Activated T-helper 1 cell treated with anti-CD3 and anti-CD28 coated beads, Interleukin-12 subunit alpha, Interleukin-12 subunit beta, Interleukin-2, Interleukin-4 antibody, amounts not matched to agents 30 ng/mL and 10 ng/mL and 1 ng/mL, durations not matched to agents 14 hours and 24 hours and 36 hours (primary cell): Measurements from ENCODE around the gene CNTRL. TPM values are rescaled to one million over a fixed set of nuclear protein-coding genes. Genes with fewer than 3 reads are reported as not detected.
A peak's percentile ranks its signal among the peaks of the same experiment; 100 is the strongest.

ENCODE experiments used
- DNase-seq: peaks from one replicate; pipeline ENCODE4 v3.0.0; 2021; ENCODE audit warnings: low spot score
- H3K27ac Mint-ChIP-seq: one replicate; pipeline ENCODE4 v1.8.0; 2021; ENCODE audit warnings: mild to moderate bottlenecking, mixed read lengths
- H3K27me3 Mint-ChIP-seq: one replicate; pipeline ENCODE4 v1.8.0; 2022; ENCODE audit warnings: mild to moderate bottlenecking, moderate library complexity, mixed read lengths; ENCODE audit not compliant: insufficient read depth
- H3K36me3 Mint-ChIP-seq: one replicate; pipeline ENCODE4 v1.8.0; 2021; ENCODE audit warnings: low read depth, mixed read lengths
- H3K4me1 Mint-ChIP-seq: one replicate; pipeline ENCODE4 v1.8.0; 2021; ENCODE audit warnings: low read depth, mixed read lengths
- H3K4me3 Mint-ChIP-seq: one replicate; pipeline ENCODE4 v1.8.0; 2021; ENCODE audit warnings: mild to moderate bottlenecking, moderate library complexity, mixed read lengths
- H3K9me3 Mint-ChIP-seq: one replicate; pipeline ENCODE4 v1.8.0; 2021; ENCODE audit warnings: mixed read lengths
- intact Hi-C: fragments of 100-400 bp; cut with micrococcal nuclease; formaldehyde crosslinking; loops from one replicate; pipeline ENCODE4 v1.15.1; 2024
- total RNA-seq: library from RNA; stranded (reverse); gene quantifications from 2 replicates; pipeline ENCODE4 v1.2.3, GENCODE V29; 2022

Gene CNTRL
- total RNA-seq, 1 donor from 2014 or later = 69.9 TPM

DNA sequence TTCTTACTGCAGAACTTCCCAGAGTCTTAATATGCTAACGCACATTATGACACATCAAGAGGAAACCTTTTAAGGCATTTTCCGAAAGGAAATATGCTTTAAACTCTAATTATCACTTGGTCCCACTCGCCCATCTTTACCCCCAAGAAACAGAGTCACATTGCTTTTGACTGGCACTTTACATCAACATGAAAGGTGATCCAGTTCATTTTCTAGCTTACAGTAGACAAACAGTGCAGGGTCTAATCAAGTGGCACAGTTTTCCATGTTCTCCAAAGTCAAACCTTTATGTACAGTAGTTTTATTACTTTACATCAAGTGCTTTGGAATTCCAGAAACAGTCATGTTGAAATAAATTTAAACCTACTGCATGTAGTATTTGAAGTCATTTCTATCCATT lies 114.9 kb downstream of the CNTRL start:
- no peaks in the 10 kb centered on the region for H3K27me3 Mint-ChIP-seq
- no peak overlapping the region for H3K27ac Mint-ChIP-seq
- peaks cover 50% of the 10 kb centered on the region for H3K4me1 Mint-ChIP-seq
- H3K9me3 Mint-ChIP-seq = no peaks in the 10 kb centered on the region
- H3K36me3 Mint-ChIP-seq = peaks cover 23% of the 10 kb centered on the region
- intact Hi-C loops = no loop called here
- no peak for DNase-seq
- H3K4me3 Mint-ChIP-seq = no peak overlapping the region

- no peak for DNase-seq
- Mint-ChIP-seq H3K27ac (no peak overlapping the region), H3K27me3 (no peaks in the 10 kb centered on the region), H3K36me3 (peaks cover 10% of the 10 kb centered on the region), H3K4me3 (no peak overlapping the region), H3K4me1 (peaks cover 48% of the 10 kb centered on the region), H3K9me3 (no peaks in the 10 kb centered on the region)
- intact Hi-C loops = no loop called here
These were observed 116.5 kb downstream of the CNTRL start for GRCh38 chr9:121191235-121191634.

DNA sequence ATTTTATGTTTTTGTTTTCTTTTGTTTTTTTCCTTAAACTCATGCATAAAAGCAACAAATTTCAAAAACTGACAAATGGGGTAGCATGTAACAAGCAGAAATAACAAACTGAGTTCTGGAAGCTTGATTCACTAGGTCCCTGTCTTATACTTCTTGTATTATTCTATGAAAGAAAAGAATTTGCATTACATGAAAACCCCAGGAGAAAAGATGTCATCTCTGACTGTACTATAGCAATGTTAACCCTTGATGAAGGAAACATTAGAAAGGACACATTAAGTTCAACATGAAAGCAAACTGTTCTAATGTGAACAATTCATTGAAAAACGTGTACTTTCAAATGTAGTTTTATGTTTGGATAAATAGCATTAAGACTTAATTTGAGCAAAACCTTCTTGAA lies 117.8 kb downstream of the CNTRL start:
- H3K36me3 Mint-ChIP-seq = peaks cover 7% of the 10 kb centered on the region
- H3K27me3 Mint-ChIP-seq = no peaks in the 10 kb centered on the region
- intact Hi-C loops = no loop called here
- no peak overlapping the region for H3K27ac Mint-ChIP-seq
- no peak for DNase-seq
- H3K4me1 Mint-ChIP-seq = peaks cover 57% of the 10 kb centered on the region
- H3K4me3 Mint-ChIP-seq = no peak overlapping the region
- no peaks in the 10 kb centered on the region for H3K9me3 Mint-ChIP-seq

DNA sequence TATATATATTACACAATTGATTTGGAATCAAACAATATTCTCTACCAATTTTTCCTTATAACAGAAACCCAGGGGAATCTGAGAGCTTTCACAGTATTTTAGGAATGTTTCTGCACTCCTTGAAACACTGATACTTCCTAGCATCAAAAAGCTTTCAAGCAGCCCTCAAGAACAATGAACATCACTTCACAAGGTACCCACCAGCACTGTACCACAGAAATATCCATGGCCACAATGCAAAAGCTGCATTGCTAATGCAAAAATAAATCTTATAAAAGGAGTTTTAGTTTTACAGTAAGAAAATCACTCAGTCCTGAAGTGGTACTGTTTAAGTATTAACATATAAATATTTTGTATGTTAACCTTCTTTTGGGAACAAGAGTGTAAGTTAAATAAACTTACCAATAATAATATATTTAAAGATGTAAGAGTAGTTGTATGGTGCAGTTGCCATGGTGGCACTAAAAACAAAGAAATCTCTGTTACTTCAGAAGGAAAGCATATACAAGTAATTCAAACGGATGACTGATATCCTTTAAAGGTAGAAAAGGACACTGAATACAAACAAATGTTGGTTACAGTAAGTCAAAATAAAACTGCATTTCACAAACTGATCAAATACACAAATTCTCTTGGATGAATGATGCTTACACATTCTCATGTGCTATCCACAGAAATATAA lies 118.3 kb downstream of the CNTRL start:
- Mint-ChIP-seq H3K9me3 (no peaks in the 10 kb centered on the region), H3K27me3 (no peaks in the 10 kb centered on the region), H3K36me3 (peaks cover 8% of the 10 kb centered on the region), H3K4me3 (no peak overlapping the region), H3K27ac (no peak overlapping the region), H3K4me1 (peaks cover 58% of the 10 kb centered on the region)
- intact Hi-C loops = no loop called here
- no peak for DNase-seq

GRCh38 chr9:121194730-121195129 lies 120.0 kb downstream of the CNTRL start:
- Mint-ChIP-seq H3K27ac (no peak overlapping the region), H3K4me3 (no peak overlapping the region), H3K27me3 (no peaks in the 10 kb centered on the region), H3K36me3 (peaks cover 13% of the 10 kb centered on the region), H3K9me3 (no peaks in the 10 kb centered on the region), H3K4me1 (peaks cover 68% of the 10 kb centered on the region)
- no peak for DNase-seq
- intact Hi-C loops = no loop called here

- Mint-ChIP-seq H3K36me3 (peaks cover 14% of the 10 kb centered on the region), H3K4me3 (no peak overlapping the region), H3K27ac (no peak overlapping the region), H3K9me3 (no peaks in the 10 kb centered on the region), H3K27me3 (no peaks in the 10 kb centered on the region), H3K4me1 (peaks cover 70% of the 10 kb centered on the region)
- intact Hi-C loops = no loop called here
- no peak for DNase-seq
These were observed 121.6 kb downstream of the CNTRL start for GRCh38 chr9:121196389-121196788.

- Mint-ChIP-seq H3K4me1 (peaks cover 69% of the 10 kb centered on the region), H3K9me3 (no peaks in the 10 kb centered on the region), H3K4me3 (no peak overlapping the region), H3K27ac (no peak overlapping the region), H3K36me3 (peaks cover 12% of the 10 kb centered on the region), H3K27me3 (no peaks in the 10 kb centered on the region)
- no peak for DNase-seq
- intact Hi-C loops = no loop called here
These were observed 122.4 kb downstream of the CNTRL start for GRCh38 chr9:121197132-121197531.

GRCh38 chr9:121198512-121199042 lies 123.8 kb downstream of the CNTRL start:
- H3K9me3 Mint-ChIP-seq = no peaks in the 10 kb centered on the region
- DNase-seq = no peak
- H3K4me1 Mint-ChIP-seq = peaks cover 75% of the 10 kb centered on the region
- no peaks in the 10 kb centered on the region for H3K27me3 Mint-ChIP-seq
- intact Hi-C loops = no loop called here
- H3K27ac Mint-ChIP-seq = no peak overlapping the region
- peak overlapping the region; percentile 96 for H3K4me3 Mint-ChIP-seq
- H3K36me3 Mint-ChIP-seq = peaks cover 12% of the 10 kb centered on the region

- intact Hi-C loops = loop anchor here (2.0 to 5.0 kb wide), 5 partner anchors 43 to 892 kb away; partner anchors contain the start of genes FBXW2, PSMD5 and TTLL11
These were observed 125.2 kb downstream of the CNTRL start for GRCh38 chr9:121199921-121200320.

GRCh38 chr9:121200356-121200755 lies 125.6 kb downstream of the CNTRL start:
- DNase-seq = no peak
- Mint-ChIP-seq H3K4me3 (peak overlapping the region; percentile 96), H3K27ac (peak overlapping the region; percentile 83), H3K4me1 (peaks cover 71% of the 10 kb centered on the region), H3K36me3 (peaks cover 12% of the 10 kb centered on the region), H3K9me3 (no peaks in the 10 kb centered on the region), H3K27me3 (no peaks in the 10 kb centered on the region)
- intact Hi-C loops = loop anchor here (2.0 to 5.0 kb wide), 5 partner anchors 44 to 892 kb away; partner anchors contain the start of genes FBXW2, PSMD5 and TTLL11

More at GRCh38 chr9:121199921-121200320, 125.2 kb downstream of the CNTRL start:
- Mint-ChIP-seq H3K4me3 (peak overlapping the region; percentile 96), H3K4me1 (peaks cover 76% of the 10 kb centered on the region), H3K27ac (peak overlapping the region; percentile 33), H3K36me3 (peaks cover 12% of the 10 kb centered on the region), H3K9me3 (no peaks in the 10 kb centered on the region), H3K27me3 (no peaks in the 10 kb centered on the region)
- DNase-seq = no peak

- Mint-ChIP-seq H3K27ac (peak overlapping the region; percentile 92), H3K4me3 (peak overlapping the region; percentile 96), H3K27me3 (no peaks in the 10 kb centered on the region), H3K4me1 (peaks cover 64% of the 10 kb centered on the region), H3K9me3 (no peaks in the 10 kb centered on the region), H3K36me3 (peaks cover 12% of the 10 kb centered on the region)
- DNase-seq = peak; percentile 58
- intact Hi-C loops = loop anchor here (1.0 to 5.0 kb wide), 8 partner anchors 44 to 891 kb away; partner anchors contain the start of genes FBXW2, MEGF9, PSMD5 and TTLL11
These were observed 126.4 kb downstream of the CNTRL start for GRCh38 chr9:121201045-121201737.

DNA sequence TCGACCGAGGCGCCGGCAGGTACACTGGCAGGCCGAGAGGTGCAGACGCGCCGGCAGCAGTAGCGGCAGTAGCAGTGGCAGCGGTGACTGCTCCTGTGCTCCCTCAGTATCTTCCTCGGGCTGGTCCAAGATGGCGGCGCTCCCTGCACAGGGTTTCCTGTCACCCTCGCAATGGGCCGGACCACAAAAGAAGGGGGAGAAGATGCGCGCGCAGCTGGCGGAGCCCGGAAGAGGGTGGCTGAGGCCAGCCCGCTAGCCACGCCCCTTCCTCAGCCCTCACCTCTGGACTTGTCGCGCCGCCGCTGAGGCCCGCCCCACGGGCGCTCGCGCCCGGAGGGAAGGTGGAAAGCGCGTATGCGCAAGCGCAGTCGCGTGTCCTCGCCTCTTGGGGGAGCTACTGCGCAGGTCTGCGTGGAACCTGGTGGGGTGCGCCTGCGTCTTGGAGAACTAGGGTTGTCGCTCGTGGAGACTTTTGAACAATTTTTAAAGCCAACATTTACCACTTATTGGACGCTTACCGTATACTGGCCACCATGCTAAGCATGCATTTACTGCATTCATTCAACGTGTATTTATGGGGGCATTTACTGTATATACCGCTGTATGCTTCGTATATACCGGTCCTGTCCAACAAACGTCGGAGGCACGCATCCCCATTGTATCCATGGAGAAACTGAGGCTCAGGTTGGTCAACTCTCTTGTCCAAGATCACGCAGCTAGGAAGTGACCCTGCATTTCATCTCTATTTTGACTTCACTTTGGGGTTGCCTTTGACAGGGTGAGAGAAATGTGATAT lies 127.2 kb downstream of the CNTRL start, which contains the start of gene RAB14:
TSS of gene RAB14 (minus strand) at position 132 of the 796 bp plus-strand sequence. CDS start 8,457 bp downstream, outside the sequence.
- no peaks in the 10 kb centered on the region for H3K27me3 Mint-ChIP-seq
- peaks cover 61% of the 10 kb centered on the region for H3K4me1 Mint-ChIP-seq
- peak; percentile 100 for DNase-seq
- intact Hi-C loops = loop anchor here (1.0 to 5.0 kb wide), 11 partner anchors 45 to 890 kb away; partner anchors contain the start of genes FBXW2, MEGF9, PSMD5 and STOM
- peaks cover 12% of the 10 kb centered on the region for H3K36me3 Mint-ChIP-seq
- no peaks in the 10 kb centered on the region for H3K9me3 Mint-ChIP-seq
- H3K27ac Mint-ChIP-seq = peak within 1 kb of the TSS; percentile 92
- H3K4me3 Mint-ChIP-seq = peak within 1 kb of the TSS; percentile 96
